ELR (cell line): ENCODE data around the gene SCAMP5.
A peak's percentile ranks its signal among the peaks of the same experiment; 100 is the strongest.

Experiments
- DNase-seq: peaks from one replicate; pipeline ENCODE4 v3.0.0-alpha.2; 2015; ENCODE audit warnings: low read depth

SCAMP5 gene, protein sequence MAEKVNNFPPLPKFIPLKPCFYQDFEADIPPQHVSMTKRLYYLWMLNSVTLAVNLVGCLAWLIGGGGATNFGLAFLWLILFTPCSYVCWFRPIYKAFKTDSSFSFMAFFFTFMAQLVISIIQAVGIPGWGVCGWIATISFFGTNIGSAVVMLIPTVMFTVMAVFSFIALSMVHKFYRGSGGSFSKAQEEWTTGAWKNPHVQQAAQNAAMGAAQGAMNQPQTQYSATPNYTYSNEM

DNA sequence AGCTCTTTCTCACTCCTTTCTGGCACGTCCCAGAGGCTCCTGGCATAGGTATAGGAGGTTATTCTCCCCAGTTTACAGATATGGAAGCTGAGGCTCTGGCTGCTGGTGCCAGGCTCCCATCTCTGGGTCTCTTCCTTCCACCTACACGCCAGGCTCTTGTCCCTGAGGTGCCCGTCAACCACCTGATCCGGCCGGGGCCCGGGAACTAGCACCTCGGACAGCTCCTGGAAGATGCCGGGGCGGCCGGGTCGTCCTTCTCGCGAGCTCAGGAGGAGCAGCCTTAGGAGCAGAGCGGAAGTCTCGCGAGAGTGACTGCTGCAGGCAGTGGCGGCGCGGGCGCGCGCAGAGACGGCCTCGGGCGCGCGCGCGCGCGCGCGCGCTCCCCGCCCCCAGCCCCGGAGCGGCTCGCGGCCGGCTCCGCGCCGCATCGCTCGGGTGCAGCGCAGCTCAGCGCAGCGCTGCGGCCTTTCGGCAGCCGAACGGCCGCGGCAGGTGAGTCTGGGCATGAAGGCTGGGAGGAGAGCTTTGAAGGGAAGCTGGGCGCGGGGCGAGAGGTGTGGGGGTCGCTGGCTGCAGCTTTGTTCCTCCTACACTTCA, at the start of gene SCAMP5:
SCAMP5 (plus strand) TSS at position 382 of the 597 bp plus-strand sequence. CDS start 16,277 bp downstream, outside the sequence.
- DNase-seq, result peak; percentile 90

DNA sequence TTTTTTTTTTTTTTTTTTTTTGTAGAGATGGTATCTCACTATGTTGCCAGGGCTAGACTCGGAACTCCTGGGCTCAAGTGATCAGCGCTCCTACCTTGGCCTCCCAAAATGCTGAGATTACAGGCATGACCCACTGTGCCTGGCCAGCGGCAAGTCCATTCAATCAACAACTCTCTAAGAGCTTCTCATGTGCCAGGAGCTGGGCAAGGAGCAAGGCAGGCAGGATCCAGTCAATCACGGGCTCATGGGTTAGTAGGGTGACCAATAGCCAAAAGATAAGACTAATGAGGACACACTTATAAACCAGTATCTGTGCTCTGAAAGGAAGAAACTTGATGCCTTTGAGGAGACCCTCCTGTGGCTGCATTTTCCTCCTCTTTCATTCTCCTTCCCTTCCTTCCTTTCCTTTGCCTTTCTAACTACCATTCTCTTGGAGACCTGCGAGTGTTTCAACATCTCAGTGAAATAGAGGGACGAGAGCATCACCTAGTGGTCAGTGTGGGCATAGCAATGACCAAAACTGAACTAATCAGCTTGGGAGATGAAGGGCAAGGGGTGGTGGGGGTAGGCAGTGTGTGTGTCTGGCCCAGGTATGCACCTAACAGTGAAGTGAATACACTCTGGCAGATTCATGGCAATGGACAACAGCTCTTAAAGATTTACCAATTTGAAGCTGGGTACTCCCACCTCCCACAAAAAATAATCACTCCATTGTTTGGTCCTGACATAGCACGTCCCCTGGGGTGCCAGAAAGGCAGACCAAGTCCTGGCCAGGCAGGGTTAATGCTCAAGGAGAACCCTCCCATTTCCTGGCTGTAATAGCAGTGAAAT, 45.1 kb upstream of the SCAMP5 start:
- peak; percentile 73 for DNase-seq

DNA sequence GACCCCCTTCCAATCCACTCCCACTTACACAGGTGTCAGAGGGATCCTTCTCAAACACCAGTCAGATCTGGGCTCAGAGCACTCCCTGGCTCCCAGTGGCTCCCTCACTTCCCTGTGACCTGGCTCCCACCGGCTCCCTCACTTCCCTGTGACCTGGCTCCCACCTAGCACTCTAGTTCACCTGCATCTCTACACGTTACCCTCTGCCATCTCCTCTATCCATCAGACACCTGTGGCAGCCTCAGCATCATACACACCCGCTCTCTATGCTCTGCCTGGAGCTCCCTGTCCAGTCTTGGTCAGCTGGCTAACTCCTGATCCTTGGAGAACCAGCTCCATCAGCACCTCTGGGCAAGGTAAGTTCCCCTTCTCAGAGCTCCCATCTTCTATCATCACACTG, 44.4 kb upstream of the SCAMP5 start:
- DNase-seq, result no peak

DNA sequence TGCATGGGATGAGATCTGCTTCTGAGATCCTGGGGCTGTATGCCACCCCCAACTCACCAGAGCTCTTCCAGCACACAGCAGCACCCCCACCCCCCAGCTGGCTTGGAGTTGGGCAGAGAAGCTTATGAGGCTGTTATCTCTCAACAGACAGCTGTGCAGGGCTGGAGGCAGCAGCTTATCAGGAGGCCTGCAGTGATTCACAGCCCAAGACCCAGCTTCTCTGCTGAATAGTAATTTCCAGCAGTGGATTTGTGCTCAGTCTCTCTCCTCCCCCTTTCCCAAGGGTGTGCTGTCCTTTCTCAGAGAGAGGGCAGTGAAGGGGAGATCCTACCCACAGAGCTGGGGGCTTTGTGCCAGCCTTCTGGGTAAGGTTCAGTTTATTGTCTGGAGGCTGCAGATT, 40.8 kb upstream of the SCAMP5 start:
- DNase-seq, result no peak

DNA sequence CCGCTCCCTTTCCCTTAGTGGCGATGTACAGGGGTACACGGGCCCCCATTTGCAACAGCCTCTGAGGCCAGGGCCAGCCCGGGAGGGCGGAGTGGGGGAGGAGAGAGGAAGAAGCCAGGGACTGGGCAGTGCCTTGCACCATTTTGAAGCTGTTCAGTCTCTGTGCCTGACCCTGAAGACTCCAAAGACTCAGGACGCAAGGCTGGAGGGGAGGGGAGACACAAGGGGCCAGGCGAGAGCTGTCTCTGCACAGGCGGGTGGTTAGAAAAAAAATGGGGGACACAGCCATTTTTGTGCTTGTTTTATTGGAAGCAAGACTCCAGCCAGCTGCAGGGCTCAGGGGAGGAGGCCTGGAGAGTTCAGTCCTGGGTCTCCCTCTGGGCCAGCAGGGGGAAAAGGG, 40.3 kb upstream of the SCAMP5 start:
- DNase-seq, result no peak

DNA sequence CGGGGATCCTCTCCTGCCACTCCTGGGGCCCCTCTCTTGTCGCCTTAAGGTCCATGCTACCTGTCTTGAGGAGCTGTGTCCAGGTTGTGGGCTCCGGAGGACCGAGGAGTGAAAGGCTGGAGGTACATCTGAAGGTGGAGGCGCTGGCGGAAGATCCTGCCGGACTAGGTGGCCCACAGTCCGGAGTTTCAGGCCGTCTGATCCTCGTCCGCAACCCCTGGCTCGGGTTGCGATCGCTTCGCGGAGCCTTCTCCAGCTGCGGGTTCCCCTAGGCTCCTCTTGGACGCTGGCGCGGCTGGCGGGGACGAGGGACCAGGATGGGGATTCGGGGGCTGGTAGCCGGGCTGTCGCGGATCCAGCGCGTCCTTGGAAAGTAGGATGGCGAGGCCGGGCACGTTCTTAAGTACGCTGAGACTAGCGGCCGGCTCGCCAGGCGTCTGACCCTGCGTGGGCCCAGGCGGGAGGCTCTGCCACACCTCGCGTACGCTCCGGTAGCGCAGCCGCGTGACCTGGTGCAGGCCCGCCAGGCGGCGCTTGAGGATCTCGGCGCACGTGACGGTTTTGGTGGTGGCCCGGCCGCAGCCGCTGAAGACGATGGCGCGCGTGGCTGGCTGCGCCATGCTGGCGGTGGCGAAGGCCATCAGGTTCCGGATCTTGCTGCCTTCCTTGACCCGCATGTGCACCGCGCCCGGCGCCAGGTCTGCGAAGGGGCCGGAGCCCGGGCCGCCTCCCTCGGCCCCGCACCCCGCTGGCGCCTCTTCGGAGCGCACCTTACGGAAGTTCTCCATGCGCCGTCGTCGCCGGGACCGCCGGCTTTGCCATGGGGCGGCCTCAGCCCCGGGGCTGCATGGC, 39.3 kb upstream of the SCAMP5 start:
- peak; percentile 16 for DNase-seq

DNA sequence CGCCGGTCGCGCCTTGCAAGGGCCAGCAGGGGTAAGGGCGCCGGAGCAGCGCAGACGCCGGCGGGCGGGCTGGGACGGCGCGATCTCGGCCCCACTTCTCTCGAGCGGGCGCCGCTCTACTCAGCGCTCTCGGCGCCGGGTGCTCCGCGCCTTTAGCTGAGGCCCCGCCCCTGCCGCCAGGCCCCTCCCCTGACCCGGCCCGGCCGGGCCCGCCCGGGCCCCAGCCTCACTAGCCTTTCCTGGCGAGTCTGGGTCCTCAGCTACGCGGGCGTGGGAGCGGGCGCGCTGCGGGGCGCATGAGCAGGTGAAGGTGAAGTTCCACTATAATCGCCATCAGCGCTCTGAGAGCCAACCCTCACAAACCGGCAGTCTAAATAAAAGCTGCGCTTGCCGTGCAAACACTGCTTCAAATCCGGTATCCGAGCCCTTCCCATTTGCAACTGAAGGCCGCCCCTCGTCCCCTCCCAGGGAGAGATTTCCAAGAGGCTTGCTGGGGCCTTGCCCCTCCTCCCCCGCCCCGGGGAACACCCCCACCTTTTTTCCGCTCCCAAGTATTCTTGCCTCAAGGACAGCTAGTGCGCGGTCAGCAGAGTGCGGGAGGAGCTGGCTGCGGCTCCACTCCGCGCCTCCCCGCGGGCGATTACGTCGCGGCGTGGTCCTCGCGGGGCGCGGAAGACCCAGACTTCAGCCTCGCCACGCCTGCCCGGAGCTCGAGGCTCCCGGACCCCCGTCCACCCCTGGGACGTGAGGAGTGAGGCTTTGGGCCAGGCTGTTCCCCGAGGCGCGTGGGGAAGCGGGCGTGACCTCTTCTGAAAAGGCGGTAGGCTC, 38.5 kb upstream of the SCAMP5 start, which contains the start of gene RPP25:
RPP25 (minus strand) TSS at position 125 of the 828 bp plus-strand sequence. CDS start 189 bp downstream, outside the sequence.
- DNase-seq, result peak; percentile 71

DNA sequence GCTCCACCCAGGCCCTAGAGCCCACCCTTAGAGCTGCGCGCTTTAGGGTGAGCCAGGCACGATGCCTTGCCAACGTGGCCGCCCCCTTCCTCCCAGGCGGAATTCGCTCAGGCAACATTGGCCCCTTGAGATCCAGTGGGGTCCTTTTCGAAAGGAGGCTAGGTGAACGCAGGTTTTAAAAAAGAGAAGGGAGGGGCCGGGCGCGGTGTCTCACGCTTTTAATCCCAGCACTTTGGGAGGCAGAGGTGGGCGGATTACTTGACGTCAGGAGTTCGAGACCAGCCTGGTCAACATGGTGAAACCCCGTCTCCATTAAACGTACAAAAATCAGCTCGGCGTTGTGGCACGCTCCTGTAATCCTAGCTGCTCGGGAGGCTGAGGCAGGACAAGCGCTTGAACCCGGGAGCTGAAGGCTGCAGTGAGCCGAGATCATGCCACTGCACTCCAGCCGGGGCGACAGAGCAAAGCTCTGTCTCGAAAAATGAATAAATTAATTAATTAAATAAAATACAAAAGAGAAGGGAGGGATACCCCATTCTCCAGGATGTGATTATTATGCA, 37.8 kb upstream of the SCAMP5 start:
- peak; percentile 33 for DNase-seq

DNA sequence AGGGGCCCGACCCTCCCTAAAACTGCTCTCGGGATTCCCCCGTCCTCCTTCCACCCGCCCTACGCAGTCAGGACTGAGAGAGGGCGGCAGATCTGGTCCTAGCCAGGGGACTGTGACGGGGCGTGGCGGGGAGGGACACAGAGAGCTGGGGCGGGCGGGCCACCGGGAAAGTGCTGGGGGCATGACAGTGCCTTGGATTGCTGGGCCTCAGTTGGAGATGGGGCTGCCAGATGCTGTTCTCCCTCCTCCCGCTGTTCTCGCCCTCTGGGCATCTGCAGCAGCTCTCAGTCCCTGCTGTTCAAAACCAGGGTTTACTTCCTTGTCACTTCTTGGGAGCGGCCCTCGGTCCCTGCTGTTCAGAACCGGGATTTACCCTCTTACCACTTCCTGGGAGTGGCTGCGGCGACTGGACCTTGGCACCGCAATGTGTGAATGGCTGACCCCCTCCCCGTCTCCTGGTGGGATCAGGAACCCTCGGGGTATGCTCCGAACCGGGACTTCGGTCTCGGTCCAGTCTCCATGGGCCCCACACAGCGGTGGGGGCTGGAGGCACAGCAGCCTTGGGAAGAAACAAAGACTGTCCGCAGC, 36.9 kb upstream of the SCAMP5 start:
- peak; percentile 63 for DNase-seq

DNA sequence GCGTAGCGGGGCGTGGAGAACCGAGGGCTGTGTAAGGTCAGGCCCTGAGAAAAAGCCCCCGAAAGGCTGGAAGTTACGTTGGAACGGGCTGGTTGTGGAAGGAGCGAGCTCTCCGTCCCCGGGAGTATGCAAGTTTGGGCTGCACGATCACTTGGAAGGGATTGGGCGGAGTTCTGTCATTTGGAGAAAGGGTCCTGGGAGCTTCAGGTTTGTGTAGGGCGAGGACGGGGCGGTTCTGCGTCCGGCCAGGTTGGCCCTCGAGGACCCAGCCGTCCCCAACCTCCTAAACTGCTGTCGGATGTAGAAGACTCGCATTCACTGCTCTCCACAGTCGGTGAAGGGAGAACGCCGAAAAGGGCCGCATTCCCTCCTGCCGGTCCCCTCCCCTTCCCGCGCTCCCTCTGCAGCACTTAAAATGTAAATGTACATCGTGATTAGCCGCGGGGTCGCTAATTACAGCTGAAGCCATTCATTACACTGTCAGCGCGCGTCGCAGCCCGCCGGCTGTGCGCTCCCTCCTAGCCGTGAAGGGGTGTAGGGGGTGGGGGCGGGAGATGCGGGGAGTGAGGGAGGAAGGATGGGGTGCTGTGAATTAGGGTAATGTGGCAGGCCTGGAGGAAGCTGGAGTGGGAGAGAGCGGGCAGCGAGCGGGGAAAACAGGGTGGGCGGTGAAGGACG, 36.3 kb upstream of the SCAMP5 start:
- no peak for DNase-seq

DNA sequence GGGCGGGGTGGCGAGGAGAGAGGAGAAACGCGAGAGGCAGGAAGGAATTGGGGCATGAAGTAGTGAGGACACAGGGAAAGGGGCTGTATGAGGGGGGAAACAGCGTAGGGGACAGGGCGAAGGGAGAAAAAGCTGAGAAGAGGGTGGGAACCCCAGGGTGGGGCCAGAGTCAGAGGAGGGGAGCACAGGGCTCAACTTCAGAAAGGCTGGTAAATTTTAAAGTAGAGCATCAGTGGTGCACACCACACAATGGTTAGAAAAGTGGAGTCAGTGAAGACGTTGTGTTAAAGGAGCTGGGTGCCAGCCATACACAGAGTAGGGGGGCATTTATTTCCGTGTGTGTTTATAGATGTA, 35.8 kb upstream of the SCAMP5 start:
- no peak for DNase-seq

DNA sequence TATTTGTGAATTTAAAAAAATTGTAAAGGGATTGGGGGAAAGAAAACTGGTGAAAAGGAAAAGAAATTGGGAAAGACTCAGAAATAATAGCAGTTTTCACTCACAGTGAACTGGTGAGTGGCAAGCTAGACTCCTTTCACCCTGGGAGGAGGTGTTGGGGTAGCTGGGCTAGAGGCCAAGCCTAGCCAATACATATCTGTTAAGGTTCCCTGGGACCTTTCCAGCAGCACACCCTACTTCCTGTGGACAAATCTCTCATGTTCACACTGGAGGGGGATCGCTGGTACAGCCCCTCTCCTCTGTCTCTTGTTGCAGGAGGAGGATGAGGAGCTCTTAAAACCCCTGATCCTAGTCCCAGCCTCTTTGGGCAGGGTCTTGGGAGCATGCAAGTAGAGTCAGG, 35.1 kb upstream of the SCAMP5 start:
- DNase-seq, result no peak

DNA sequence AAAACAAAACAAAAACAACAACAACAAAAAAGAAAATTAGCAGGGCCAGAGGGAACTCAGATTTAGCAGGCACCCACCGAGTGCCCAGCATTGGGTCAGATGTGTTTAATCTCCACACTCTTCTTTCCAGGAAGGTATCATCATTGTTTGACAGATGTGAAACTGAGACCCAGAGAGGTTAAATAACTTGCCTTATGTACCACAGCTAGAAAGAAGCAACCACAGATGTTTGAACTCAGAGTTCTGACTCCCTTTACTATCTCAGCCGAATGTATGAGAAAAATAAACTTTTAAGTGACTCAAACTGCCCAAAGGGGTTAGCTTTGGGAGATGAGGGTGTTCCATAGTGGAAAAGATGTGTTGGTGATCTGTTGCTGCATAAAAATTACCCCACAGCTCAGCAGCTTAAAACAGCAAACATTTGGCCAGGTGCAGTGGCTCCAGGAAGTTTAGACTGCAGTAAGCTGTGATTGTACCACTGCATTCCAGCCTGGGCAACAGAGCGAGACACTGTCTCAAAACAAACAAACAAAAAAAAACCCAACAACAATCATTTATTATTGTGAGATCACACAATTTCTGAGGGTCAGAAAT, 34.3 kb upstream of the SCAMP5 start:
- DNase-seq, result no peak

DNA sequence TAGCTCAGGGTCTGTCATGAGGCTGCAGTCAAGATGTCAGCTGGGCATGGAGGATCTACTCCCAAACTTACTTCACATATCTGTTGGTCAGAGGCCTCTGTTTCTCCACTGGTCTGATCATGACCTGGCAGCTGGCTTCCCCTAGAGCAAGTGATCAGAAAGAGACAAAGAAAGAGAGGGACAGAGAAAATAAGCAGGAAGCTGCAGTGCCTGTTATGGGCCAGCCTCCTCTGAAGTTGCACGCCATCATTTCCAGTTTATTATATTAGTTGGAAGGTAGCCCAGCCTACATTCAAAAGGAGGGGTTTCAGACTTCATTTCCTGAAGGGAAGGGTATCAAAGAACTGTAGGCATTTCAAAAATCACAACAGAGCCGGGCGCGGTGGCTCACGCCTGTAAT, 33.7 kb upstream of the SCAMP5 start:
- DNase-seq, result no peak

DNA sequence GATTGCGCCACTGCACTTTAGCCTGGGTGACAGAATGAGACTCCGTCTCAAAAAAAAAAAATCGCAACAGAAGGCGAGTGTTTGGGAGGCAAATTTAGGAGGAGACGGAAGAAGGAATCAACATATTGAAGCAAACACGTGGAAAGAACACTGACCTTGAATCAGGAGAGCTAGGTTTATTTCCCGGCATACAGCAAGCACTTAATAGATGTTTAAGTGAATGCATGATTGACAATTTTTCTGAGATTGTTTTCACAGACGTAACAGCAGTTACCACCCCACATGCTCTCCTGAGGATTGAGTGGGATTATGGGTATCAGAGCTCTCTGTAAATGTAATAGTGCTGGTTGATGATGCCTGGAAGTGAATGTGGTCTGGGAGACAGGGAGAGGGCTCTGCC, 33.1 kb upstream of the SCAMP5 start:
- no peak for DNase-seq

DNA sequence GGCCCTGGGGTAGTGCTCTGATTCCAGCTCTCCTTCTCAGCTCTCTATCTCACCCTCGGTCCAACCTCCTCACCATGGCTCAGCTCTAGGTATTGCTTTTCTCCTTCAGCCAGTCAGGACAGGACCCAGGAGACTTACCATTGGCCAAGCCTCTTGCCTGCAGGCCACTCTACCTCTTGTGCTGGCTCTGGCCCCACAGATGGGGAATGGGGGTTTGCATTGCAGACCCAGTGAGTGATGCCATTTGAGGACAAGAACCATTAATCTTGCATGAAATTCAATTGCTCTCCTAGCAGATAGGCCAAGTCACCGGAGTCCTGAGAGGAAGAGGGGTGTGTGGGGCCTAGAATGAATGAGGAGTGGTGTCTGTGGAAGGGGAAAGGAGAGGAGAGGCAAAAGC, 32.7 kb upstream of the SCAMP5 start:
- DNase-seq, result no peak

DNA sequence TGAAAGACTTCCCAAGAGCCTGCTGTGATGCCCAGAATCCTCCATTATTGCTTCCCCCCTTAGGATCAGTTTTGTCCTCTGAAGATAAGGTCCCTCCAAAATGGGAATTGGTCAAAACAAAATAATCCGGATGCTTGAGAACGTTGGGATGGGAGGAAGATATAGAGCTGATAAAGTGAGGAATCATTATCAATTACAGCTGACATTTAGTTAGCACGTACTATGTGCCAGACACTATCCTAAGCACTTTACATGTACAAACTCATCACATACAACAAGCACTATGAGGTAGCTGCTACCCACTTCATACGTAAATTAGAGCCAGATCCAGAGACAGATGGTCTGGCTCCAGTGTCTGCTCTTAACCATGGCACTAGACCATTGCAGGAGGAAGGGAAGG, 32.1 kb upstream of the SCAMP5 start:
- no peak for DNase-seq

DNA sequence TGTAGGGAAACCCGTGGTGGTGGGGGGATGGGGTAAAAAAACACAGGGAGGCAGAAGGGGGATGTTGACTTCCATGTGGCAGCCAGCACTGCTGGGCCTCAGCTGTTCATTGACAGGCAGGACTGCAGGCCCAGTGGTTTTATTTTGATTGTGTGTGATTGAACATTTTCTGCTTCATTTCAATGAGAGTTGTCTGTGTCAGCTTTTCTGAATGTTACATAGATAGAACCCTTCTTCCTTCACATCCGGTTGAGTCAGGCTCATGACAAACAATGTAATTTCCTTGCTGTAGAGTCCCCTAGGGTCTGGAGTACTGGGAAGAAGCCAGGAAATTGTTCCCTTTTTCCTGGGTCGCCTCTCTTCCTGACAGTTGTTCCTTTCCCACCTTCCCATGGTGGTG, 30.6 kb upstream of the SCAMP5 start:
- DNase-seq, result peak; percentile 77

DNA sequence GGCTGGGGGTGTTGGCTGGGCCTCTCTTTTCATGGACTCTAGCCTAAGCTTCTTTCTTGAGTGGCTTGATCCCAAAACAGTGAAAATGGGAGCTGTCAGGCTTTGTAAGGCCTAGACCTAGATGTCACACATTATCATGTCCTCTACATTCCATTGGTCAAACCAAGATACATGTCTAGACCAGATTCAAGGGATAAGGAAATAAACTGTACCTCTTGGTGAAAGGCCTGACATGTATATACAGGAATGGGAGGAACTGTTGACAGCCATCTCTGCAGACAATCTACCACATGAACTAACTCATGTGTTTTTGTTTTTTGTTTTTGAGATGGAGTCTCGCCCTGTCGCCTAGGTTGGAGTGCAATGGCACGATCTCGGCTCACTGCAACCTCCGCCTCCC, 27.7 kb upstream of the SCAMP5 start:
- DNase-seq, result no peak

DNA sequence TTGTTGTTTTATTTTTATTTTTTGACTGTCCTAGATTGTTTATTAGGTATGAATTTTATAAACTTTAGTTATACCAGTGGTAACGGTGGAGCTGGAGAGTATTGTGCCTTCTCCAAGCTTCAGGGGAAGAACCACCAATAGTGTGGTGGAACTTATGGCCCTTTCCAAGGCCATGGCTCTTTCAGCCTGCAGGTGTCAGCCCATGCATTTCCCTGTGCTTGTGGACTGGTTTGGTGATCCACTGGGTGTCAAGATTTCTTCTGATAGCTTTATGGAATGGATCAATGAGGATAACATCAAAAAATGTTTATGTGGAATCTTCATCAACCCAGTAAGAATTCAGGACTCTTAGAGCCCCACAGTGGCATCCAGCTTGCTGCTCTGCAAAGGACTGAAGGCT, 19.2 kb upstream of the SCAMP5 start:
- DNase-seq, result no peak
